HEK293T (cell line): ENCODE measurements around the gene DLX1.

ENCODE experiments used
- FOXK2 ChIP-seq: fragments of 450-650 bp; IDR thresholded peaks from 2 replicates; pipeline ENCODE4 v1.6.1; 2016; ENCODE audit warnings: mild to moderate bottlenecking
- L3MBTL2 ChIP-seq: fragments of 450-650 bp; conservative IDR thresholded peaks from 2 replicates; pipeline ENCODE4 v1.6.1; 2016; ENCODE audit warnings: mild to moderate bottlenecking
- LEF1 ChIP-seq: fragments of 450-650 bp; IDR thresholded peaks from 2 replicates; pipeline ENCODE4 v1.6.1; 2017; ENCODE audit warnings: mild to moderate bottlenecking, borderline replicate concordance
- NFRKB ChIP-seq: fragments of 450-650 bp; IDR thresholded peaks from 2 replicates; pipeline ENCODE4 v1.6.1; 2016; ENCODE audit warnings: mild to moderate bottlenecking, moderate library complexity
- SUZ12 ChIP-seq: fragments of 450-650 bp; IDR thresholded peaks from 2 replicates; pipeline ENCODE4 v1.6.1; 2016; ENCODE audit warnings: mild to moderate bottlenecking
- TARDBP ChIP-seq: fragments of 450-650 bp; IDR thresholded peaks from 2 replicates; pipeline ENCODE4 v1.6.1; 2016

DNA sequence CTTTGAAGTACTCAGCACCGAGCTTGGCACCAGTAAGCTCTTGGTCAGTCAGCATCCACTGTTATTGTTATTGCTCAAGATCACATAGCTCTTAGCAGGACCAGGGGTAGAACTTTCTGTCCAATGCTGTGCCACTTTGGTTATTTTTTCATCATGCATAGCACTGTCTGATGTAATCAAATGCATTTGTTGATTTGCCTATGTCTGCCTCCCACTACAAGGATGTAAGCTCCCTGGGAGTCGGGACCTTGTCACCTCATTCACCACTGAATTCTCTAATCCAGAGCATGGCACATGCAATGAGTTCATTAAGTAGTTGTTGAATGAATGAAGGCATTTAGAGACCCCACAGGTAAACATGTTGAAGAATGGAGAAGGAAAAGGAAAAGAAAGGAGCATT is 29.0 kb upstream of the DLX1 start:
- TF ChIP-seq FOXK2 (no peak), SUZ12 (no peak), L3MBTL2 (no peak), NFRKB (no peak), TARDBP (no peak), LEF1 (no peak)
